GM23338 (cell line): Measurements from ENCODE around the gene SULT6B1. TPM values are rescaled to one million over a fixed set of nuclear protein-coding genes. Genes with fewer than 3 reads are reported as not detected.

Experiments used
- ATAC-seq: fragments of 200-7000 bp; cut with Tn5 transposase; 3 replicates; pipeline ENCODE4 v1.9.1; 2020
- DNase-seq: peaks from one replicate; pipeline ENCODE4 v3.0.0-alpha.2; 2015; ENCODE audit warnings: low spot score
- H2AFZ ChIP-seq: fragments of 200-600 bp; sonication (generic); 2 replicates; pipeline ENCODE4 v1.8.0; 2016; ENCODE audit warnings: antibody characterized with exemption, mild to moderate bottlenecking, moderate library complexity
- H3F3A ChIP-seq: fragments of 200-600 bp; sonication (generic); replicated peaks from 2 replicates; pipeline ENCODE4 v1.8.0; 2017; ENCODE audit warnings: antibody characterized with exemption, mixed run types, low read depth
- H3K27ac ChIP-seq: fragments of 200-600 bp; sonication (generic); 2 replicates; pipeline ENCODE4 v1.6.1; 2016; ENCODE audit warnings: low read depth
- H3K27me3 ChIP-seq: fragments of 200-600 bp; sonication (generic); 2 replicates; pipeline ENCODE4 v1.8.0; 2016; ENCODE audit warnings: mild to moderate bottlenecking, mixed run types, moderate library complexity; ENCODE audit not compliant: insufficient read depth
- H3K36me3 ChIP-seq: fragments of 200-600 bp; sonication (generic); 2 replicates; pipeline ENCODE4 v1.8.0; 2016; ENCODE audit warnings: mild to moderate bottlenecking; ENCODE audit not compliant: insufficient read depth
- H3K4me1 ChIP-seq: fragments of 200-600 bp; sonication (generic); 2 replicates; pipeline ENCODE4 v1.8.0; 2016; ENCODE audit warnings: mild to moderate bottlenecking, moderate library complexity; ENCODE audit not compliant: insufficient read depth
- H3K4me2 ChIP-seq: fragments of 200-600 bp; sonication (generic); 2 replicates; pipeline ENCODE4 v1.7.1; 2017; ENCODE audit warnings: mixed run types
- H3K4me3 ChIP-seq: fragments of 200-600 bp; sonication (generic); 2 replicates; pipeline ENCODE4 v1.6.1; 2016; ENCODE audit warnings: mixed run types
- H3K79me2 ChIP-seq: fragments of 200-600 bp; sonication (generic); replicated peaks from 2 replicates; pipeline ENCODE4 v1.8.0; 2017; ENCODE audit warnings: mild to moderate bottlenecking; ENCODE audit not compliant: insufficient read depth
- H3K9me2 ChIP-seq: fragments of 200-600 bp; sonication (generic); 2 replicates; pipeline ENCODE4 v1.8.0; 2017; ENCODE audit not compliant: insufficient read depth
- H4K20me1 ChIP-seq: fragments of 200-600 bp; sonication (generic); replicated peaks from 2 replicates; pipeline ENCODE4 v1.8.0; 2017; ENCODE audit warnings: mild to moderate bottlenecking; ENCODE audit not compliant: insufficient read depth
- H3K27ac Mint-ChIP-seq: 2 replicates; pipeline ENCODE4 v1.8.0; 2020; ENCODE audit warnings: inconsistent platforms, mild to moderate bottlenecking, moderate library complexity, mixed read lengths
- H3K27me3 Mint-ChIP-seq: 3 replicates; pipeline ENCODE4 v1.8.0; 2022; ENCODE audit warnings: low read depth, mild to moderate bottlenecking, moderate library complexity, mixed read lengths, inconsistent platforms; ENCODE audit not compliant: insufficient read depth, poor library complexity
- H3K36me3 Mint-ChIP-seq: 3 replicates; pipeline ENCODE4 v1.8.0; 2021; ENCODE audit warnings: low read depth, mild to moderate bottlenecking, inconsistent platforms, moderate library complexity, mixed read lengths
- H3K4me1 Mint-ChIP-seq: 3 replicates; pipeline ENCODE4 v1.8.0; 2020; ENCODE audit warnings: mild to moderate bottlenecking, inconsistent platforms, mixed read lengths
- H3K4me3 Mint-ChIP-seq: 3 replicates; pipeline ENCODE4 v1.8.0; 2021; ENCODE audit warnings: moderate library complexity, mild to moderate bottlenecking, inconsistent platforms, mixed read lengths
- H3K9me3 Mint-ChIP-seq: 3 replicates; pipeline ENCODE4 v1.8.0; 2020; ENCODE audit warnings: moderate library complexity, mild to moderate bottlenecking, inconsistent platforms, mixed read lengths
- CREB1 ChIP-seq: fragments of 250-450 bp; sonication (Bioruptor Pico); IDR thresholded peaks from 2 replicates; pipeline ENCODE4 v1.5.0; 2020; ENCODE audit warnings: low read depth, mild to moderate bottlenecking, moderate library complexity
- CTCF ChIP-seq, 2 experiments: fragments of 200-600 bp in 1 of 2; sonication (generic) in 1 of 2; conservative IDR thresholded peaks; 2 replicates each; pipeline versions ENCODE4 v1.5.1 to v1.6.1; 2016 to 2017; ENCODE audit warnings: antibody characterized with exemption in 2 of 2, low read depth in 2 of 2, mild to moderate bottlenecking in 2 of 2, moderate library complexity in 1 of 2
- ETS1 ChIP-seq: IDR thresholded peaks from 2 replicates; pipeline ENCODE4 v1.6.1; 2016; ENCODE audit warnings: antibody characterized with exemption
- EZH2 ChIP-seq: fragments of 200-600 bp; sonication (generic); IDR thresholded peaks from one replicate; pipeline ENCODE4 v1.8.0; 2017; ENCODE audit warnings: antibody characterized with exemption, mild to moderate bottlenecking, low read depth; ENCODE audit not compliant: unreplicated experiment
- EZH2phosphoT487 ChIP-seq: fragments of 200-600 bp; sonication (generic); IDR thresholded peaks from one replicate; pipeline ENCODE4 v1.8.1; 2018; ENCODE audit warnings: antibody characterized with exemption; ENCODE audit not compliant: unreplicated experiment
- JUNB ChIP-seq: IDR thresholded peaks from one replicate; pipeline ENCODE4 v1.6.1; 2016; ENCODE audit warnings: antibody characterized with exemption; ENCODE audit not compliant: unreplicated experiment
- NANOG ChIP-seq: IDR thresholded peaks from 2 replicates; pipeline ENCODE4 v1.6.1; 2016; ENCODE audit warnings: antibody characterized with exemption, borderline replicate concordance
- POLR2AphosphoS5 ChIP-seq: IDR thresholded peaks from 2 replicates; pipeline ENCODE4 v1.6.1; 2016; ENCODE audit warnings: antibody characterized with exemption, low read depth
- REST ChIP-seq: IDR thresholded peaks from one replicate; pipeline ENCODE4 v1.6.1; 2018; ENCODE audit warnings: antibody characterized with exemption; ENCODE audit not compliant: unreplicated experiment
- STAT1 ChIP-seq: IDR thresholded peaks from one replicate; pipeline ENCODE4 v1.6.1; 2016; ENCODE audit warnings: antibody characterized with exemption; ENCODE audit not compliant: unreplicated experiment
- ZNF114 ChIP-seq: fragments of 250-450 bp; sonication (Bioruptor Pico); IDR thresholded peaks from 2 replicates; pipeline ENCODE4 v1.5.0; 2020; ENCODE audit warnings: mild to moderate bottlenecking, moderate library complexity
- ZNF331 ChIP-seq: fragments of 250-450 bp; sonication (Bioruptor Pico); IDR thresholded peaks from 2 replicates; pipeline ENCODE4 v1.5.0; 2020; ENCODE audit warnings: low read depth, mild to moderate bottlenecking, moderate library complexity
- ZNF462 ChIP-seq: fragments of 250-450 bp; sonication (Bioruptor Pico); IDR thresholded peaks from 2 replicates; pipeline ENCODE4 v1.5.0; 2020; ENCODE audit warnings: mild to moderate bottlenecking, moderate library complexity
- polyA plus RNA-seq: library from polyadenylated mRNA; unstranded; fragments of >200 nt; fragmentation: Nextera tagmentation; extraction: Ambion mirVana; gene quantifications from 2 replicates; pipeline ENCODE4 v1.2.1, GENCODE V29; 2016
- total RNA-seq: library from RNA; depleted of rRNA; stranded (reverse); fragments of >200 nt; shearing (Covaris generic); gene quantifications from 2 replicates; pipeline ENCODE4 v1.2.3, GENCODE V29; 2014

The SULT6B1 gene
- total and polyA plus RNA-seq, 2 experiments from 2014 or later, result not detected

GRCh38 chr2:37228788-37229187 lies 40.3 kb upstream of the SULT6B1 start:
- Mint-ChIP-seq H3K36me3 (peaks cover 44% of the 10 kb centered on the region), H3K27me3 (no peaks in the 10 kb centered on the region), H3K9me3 (no peaks in the 10 kb centered on the region), H3K4me3 (no peak overlapping the region; the same call in 2 of the 3 replicates), H3K27ac (no peak overlapping the region), H3K4me1 (peaks cover 45% of the 10 kb centered on the region)
- DNase-seq, result no peak
- no peak for ATAC-seq
- Histone ChIP-seq H3F3A (peaks cover 30% of the 10 kb centered on the region), H3K36me3 (peaks cover 9% of the 10 kb centered on the region; the same call in 1 of the 2 replicates), H3K4me3 (peak overlapping the region; percentile 95), H3K27ac (peak overlapping the region; percentile 99), H3K79me2 (peaks cover 93% of the 10 kb centered on the region), H4K20me1 (peaks cover 24% of the 10 kb centered on the region; the same call in 1 of the 2 replicates), H2AFZ (no peak overlapping the region), H3K27me3 (no peaks in the 10 kb centered on the region), H3K4me2 (0 out of 2 replicates have a peak overlapping the region, but pooled peaks have one; percentile 83), H3K4me1 (peaks cover 68% of the 10 kb centered on the region), H3K9me2 (no peaks in the 10 kb centered on the region)
- TF ChIP-seq ZNF462 (CRISPR knock-in tag) (no peak), CREB1 (no peak), ZNF114 (no peak), REST (no peak), CTCF (conservative IDR thresholded peaks at IDR 0.05; ENCODE audit: low read depth in 2 of 2) (no peak), EZH2phosphoT487 (no peak), EZH2 (no peak), STAT1 (no peak), ZNF331 (no peak), JUNB (no peak), NANOG (no peak), POLR2AphosphoS5 (no peak), ETS1 (no peak)
